Thoracic aorta (tissue), 2 donors: ENCODE measurements around the gene SIPA1L2. TPM values are rescaled to one million over a fixed set of nuclear protein-coding genes. Genes with fewer than 3 reads are reported as not detected.

Experiments
- ATAC-seq: fragments of 150-250 bp; one replicate; pipeline ENCODE4 v1.8.0; 2017; ENCODE audit warnings: low read depth; ENCODE audit not compliant: insufficient number of reproducible peaks, low FRiP score
- DNase-seq: peaks from one replicate; pipeline ENCODE4 v3.0.0-alpha.2; 2020; ENCODE audit warnings: low spot score
- H3K27ac ChIP-seq, 2 donors: fragments of 200-600 bp; sonication (generic); 1 replicate in 1 of 2; 2 replicates in 1 of 2; pipeline ENCODE4 v1.5.1; 2016; ENCODE audit warnings: mild to moderate bottlenecking in 2 of 2, moderate library complexity in 2 of 2
- H3K27me3 ChIP-seq: fragments of 200-600 bp; sonication (generic); replicated peaks from 2 replicates; pipeline ENCODE4 v1.6.0; 2016; ENCODE audit warnings: mild to moderate bottlenecking; ENCODE audit not compliant: insufficient read depth
- H3K36me3 ChIP-seq: fragments of 200-600 bp; sonication (generic); one replicate; pipeline ENCODE4 v1.5.1; 2016
- H3K4me1 ChIP-seq, 2 donors: fragments of 200-600 bp; sonication (generic); 1 replicate in 1 of 2; 2 replicates in 1 of 2; pipeline versions ENCODE4 v1.5.1 to v1.6.0; 2016; ENCODE audit warnings: low read depth in 2 of 2, mild to moderate bottlenecking in 1 of 2; ENCODE audit not compliant: control insufficient read depth in 1 of 2
- H3K4me3 ChIP-seq: fragments of 200-600 bp; sonication (generic); 2 replicates; pipeline ENCODE4 v1.5.1; 2016; ENCODE audit warnings: mild to moderate bottlenecking
- H3K9me3 ChIP-seq: fragments of 200-600 bp; sonication (generic); 2 replicates; pipeline ENCODE4 v1.5.1; 2016
- total RNA-seq, 2 donors: library from RNA; depleted of rRNA; stranded (reverse); fragments of >200 nt; gene quantifications; one replicate each; pipeline versions ENCODE4 v1.1.0 to v1.2.3, GENCODE V29; 2016
- TF ChIP-seq, protein P1 (sequence below): fragments of 200-600 bp; sonication (generic); IDR thresholded peaks from one replicate; pipeline ENCODE4 v1.5.1; 2019; ENCODE audit warnings: antibody characterized with exemption

The SIPA1L2 gene
- total RNA-seq, 2 donors from 2014 or later = 13.0 to 20.4 TPM

DNA sequence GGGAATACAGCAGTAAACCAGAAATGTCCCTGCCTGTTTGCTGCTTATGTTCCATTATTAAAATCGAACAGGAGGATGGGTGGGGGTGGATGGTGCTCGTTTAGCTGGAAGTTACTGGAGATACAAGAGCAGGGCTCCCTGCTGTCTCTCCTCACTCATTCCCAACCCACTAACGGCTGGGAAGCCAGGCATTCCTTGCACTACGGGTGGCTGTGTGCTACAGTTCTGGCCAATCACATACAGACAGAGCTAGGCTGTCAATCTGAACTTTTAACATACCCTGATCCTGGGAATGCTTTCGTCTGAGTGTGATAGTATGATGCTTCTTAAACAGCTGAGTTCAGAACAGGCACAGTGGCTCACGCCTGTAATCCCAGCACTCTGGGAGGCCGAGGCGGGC, 7.0 kb downstream of the SIPA1L2 start:
- Histone ChIP-seq H3K27me3 (no peaks in the 10 kb centered on the region), H3K27ac (no peak overlapping the region), H3K36me3 (no peaks in the 10 kb centered on the region), H3K4me1 (peaks cover 0 to 10% of the 10 kb centered on the region in 2 donors), H3K4me3 (no peak overlapping the region), H3K9me3 (no peaks in the 10 kb centered on the region)
- DNase-seq (no peak), ATAC-seq (no peak)
- TF ChIP-seq, protein P1, sequence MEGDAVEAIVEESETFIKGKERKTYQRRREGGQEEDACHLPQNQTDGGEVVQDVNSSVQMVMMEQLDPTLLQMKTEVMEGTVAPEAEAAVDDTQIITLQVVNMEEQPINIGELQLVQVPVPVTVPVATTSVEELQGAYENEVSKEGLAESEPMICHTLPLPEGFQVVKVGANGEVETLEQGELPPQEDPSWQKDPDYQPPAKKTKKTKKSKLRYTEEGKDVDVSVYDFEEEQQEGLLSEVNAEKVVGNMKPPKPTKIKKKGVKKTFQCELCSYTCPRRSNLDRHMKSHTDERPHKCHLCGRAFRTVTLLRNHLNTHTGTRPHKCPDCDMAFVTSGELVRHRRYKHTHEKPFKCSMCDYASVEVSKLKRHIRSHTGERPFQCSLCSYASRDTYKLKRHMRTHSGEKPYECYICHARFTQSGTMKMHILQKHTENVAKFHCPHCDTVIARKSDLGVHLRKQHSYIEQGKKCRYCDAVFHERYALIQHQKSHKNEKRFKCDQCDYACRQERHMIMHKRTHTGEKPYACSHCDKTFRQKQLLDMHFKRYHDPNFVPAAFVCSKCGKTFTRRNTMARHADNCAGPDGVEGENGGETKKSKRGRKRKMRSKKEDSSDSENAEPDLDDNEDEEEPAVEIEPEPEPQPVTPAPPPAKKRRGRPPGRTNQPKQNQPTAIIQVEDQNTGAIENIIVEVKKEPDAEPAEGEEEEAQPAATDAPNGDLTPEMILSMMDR = no peak

DNA sequence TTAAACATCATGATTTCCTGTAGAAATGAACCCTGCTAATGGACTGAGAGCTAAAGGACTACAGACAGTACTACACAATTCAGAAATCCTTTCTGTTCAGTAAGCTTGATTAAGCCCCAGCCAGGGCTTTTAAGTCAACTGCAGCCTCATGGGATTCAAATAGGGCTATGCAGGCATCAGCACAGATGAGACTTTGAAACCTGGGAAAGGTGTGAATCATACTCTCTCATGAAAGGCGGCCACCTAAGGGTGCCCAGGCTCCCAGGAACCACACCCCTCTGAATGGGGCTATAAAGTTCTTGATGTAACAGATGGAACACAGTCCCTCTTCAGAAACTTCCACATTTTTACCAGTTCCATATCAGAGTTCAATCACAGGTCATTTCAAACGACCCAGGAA, 7.6 kb downstream of the SIPA1L2 start:
- TF ChIP-seq, protein P1 = no peak
- DNase-seq (no peak), ATAC-seq (no peak)
- Histone ChIP-seq H3K9me3 (no peaks in the 10 kb centered on the region), H3K27me3 (no peaks in the 10 kb centered on the region), H3K4me1 (peaks cover 0 to 10% of the 10 kb centered on the region in 2 donors), H3K27ac (no peak overlapping the region), H3K36me3 (no peaks in the 10 kb centered on the region), H3K4me3 (no peak overlapping the region)

DNA sequence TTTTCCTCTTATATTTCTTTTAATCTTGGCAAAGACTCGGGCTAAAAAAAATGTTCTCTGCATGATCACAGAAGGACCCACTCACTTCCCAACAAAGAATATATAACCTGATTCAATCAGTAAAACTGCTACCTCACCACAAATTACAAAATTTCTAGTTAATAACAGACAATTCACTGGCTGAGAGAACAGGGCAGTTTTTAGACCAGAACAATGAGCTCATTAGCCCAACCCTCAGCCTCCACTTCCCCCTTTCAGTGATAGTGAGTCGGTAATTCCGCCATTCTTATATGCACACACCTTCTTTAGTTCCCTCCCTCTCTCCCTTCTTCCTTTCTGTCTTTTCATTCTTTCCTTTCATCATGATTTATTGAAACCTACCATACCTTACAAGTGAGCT, 8.9 kb downstream of the SIPA1L2 start:
- no peak for DNase-seq
- Histone ChIP-seq H3K4me1 (peaks cover 0 to 10% of the 10 kb centered on the region in 2 donors), H3K36me3 (no peaks in the 10 kb centered on the region), H3K9me3 (no peaks in the 10 kb centered on the region), H3K27ac (no peak overlapping the region), H3K4me3 (no peak overlapping the region), H3K27me3 (no peaks in the 10 kb centered on the region)
- TF ChIP-seq, protein P1 = no peak
- ATAC-seq = no peak

DNA sequence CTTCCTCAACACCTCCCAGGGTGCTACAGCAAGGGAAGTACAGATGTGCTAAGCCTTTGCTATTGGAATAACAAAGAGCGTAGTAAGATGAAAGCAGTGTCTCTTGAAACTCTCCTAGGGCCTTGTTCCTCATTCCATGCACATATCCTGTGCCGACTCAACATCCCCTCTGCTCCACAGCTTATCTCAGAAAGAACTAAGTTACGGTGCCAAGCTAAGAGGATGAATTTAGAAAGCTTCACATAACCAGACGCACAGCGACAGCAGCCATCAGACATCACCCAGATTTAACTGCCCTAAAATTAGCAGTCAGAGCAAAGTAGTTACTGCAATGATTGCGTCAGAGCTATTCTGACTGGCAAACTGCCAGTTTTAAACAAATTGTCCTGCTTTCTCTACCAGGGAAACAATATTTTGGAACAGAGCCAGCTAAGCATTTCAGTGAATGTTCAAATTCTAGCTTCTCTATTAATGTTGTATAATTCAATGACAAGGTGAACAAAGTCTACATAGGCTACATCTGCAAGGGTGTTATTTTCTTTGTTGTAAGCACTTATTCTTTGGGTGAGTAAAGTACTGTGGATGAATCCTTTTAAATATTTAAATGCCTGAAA, 9.5 kb downstream of the SIPA1L2 start:
- no peaks in the 10 kb centered on the region for H3K36me3 ChIP-seq
- peak overlapping the region; percentile 20 for H3K4me3 ChIP-seq
- H3K27me3 ChIP-seq = no peaks in the 10 kb centered on the region
- peaks cover 0 to 10% of the 10 kb centered on the region in 2 donors for H3K4me1 ChIP-seq
- TF ChIP-seq, protein P1 = no peak
- H3K9me3 ChIP-seq = no peaks in the 10 kb centered on the region
- DNase-seq (no peak), ATAC-seq (no peak)
- H3K27ac ChIP-seq = peak overlapping the region in 1 of 2 donors; percentile 29

DNA sequence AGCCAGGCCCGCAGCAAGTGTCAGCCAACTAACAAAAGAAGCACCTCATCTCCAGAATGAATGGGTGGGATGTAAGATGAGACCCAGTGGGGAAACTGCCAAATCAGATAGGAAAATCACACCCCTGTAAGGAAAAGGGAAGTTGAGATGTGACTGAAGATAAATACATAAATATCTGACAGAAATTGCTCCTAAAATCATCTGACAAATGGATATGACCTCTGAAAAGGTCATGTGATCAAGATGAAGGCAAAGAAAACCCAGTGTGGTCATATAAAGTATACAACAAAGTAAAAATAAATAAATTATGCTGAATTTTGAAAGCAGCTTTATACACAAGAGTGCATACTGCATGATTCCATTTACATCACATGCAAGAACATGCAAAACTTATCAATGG, 12.7 kb downstream of the SIPA1L2 start:
- peaks cover 0 to 10% of the 10 kb centered on the region in 2 donors for H3K4me1 ChIP-seq
- ATAC-seq = no peak

More for the DNA sequence above, 12.7 kb downstream of the SIPA1L2 start:
- DNase-seq = no peak
- Histone ChIP-seq H3K36me3 (no peaks in the 10 kb centered on the region), H3K27me3 (no peaks in the 10 kb centered on the region), H3K27ac (no peak overlapping the region), H3K9me3 (no peaks in the 10 kb centered on the region), H3K4me3 (no peak overlapping the region)
- TF ChIP-seq, protein P1 = no peak
